GM23338 (cell line): Measurements from ENCODE around the gene ALG9. TPM values are rescaled to one million over a fixed set of nuclear protein-coding genes. Genes with fewer than 3 reads are reported as not detected.

Experiments
- ATAC-seq: fragments of 200-7000 bp; cut with Tn5 transposase; 3 replicates; pipeline ENCODE4 v1.9.1; 2020
- DNase-seq: peaks from one replicate; pipeline ENCODE4 v3.0.0-alpha.2; 2015; ENCODE audit warnings: low spot score
- H2AFZ ChIP-seq: fragments of 200-600 bp; sonication (generic); 2 replicates; pipeline ENCODE4 v1.8.0; 2016; ENCODE audit warnings: antibody characterized with exemption, mild to moderate bottlenecking, moderate library complexity
- H3F3A ChIP-seq: fragments of 200-600 bp; sonication (generic); replicated peaks from 2 replicates; pipeline ENCODE4 v1.8.0; 2017; ENCODE audit warnings: antibody characterized with exemption, mixed run types, low read depth
- H3K27ac ChIP-seq: fragments of 200-600 bp; sonication (generic); 2 replicates; pipeline ENCODE4 v1.6.1; 2016; ENCODE audit warnings: low read depth
- H3K27me3 ChIP-seq: fragments of 200-600 bp; sonication (generic); 2 replicates; pipeline ENCODE4 v1.8.0; 2016; ENCODE audit warnings: mild to moderate bottlenecking, mixed run types, moderate library complexity; ENCODE audit not compliant: insufficient read depth
- H3K36me3 ChIP-seq: fragments of 200-600 bp; sonication (generic); 2 replicates; pipeline ENCODE4 v1.8.0; 2016; ENCODE audit warnings: mild to moderate bottlenecking; ENCODE audit not compliant: insufficient read depth
- H3K4me1 ChIP-seq: fragments of 200-600 bp; sonication (generic); 2 replicates; pipeline ENCODE4 v1.8.0; 2016; ENCODE audit warnings: mild to moderate bottlenecking, moderate library complexity; ENCODE audit not compliant: insufficient read depth
- H3K4me2 ChIP-seq: fragments of 200-600 bp; sonication (generic); 2 replicates; pipeline ENCODE4 v1.7.1; 2017; ENCODE audit warnings: mixed run types
- H3K4me3 ChIP-seq: fragments of 200-600 bp; sonication (generic); 2 replicates; pipeline ENCODE4 v1.6.1; 2016; ENCODE audit warnings: mixed run types
- H3K79me2 ChIP-seq: fragments of 200-600 bp; sonication (generic); replicated peaks from 2 replicates; pipeline ENCODE4 v1.8.0; 2017; ENCODE audit warnings: mild to moderate bottlenecking; ENCODE audit not compliant: insufficient read depth
- H3K9me2 ChIP-seq: fragments of 200-600 bp; sonication (generic); 2 replicates; pipeline ENCODE4 v1.8.0; 2017; ENCODE audit not compliant: insufficient read depth
- H4K20me1 ChIP-seq: fragments of 200-600 bp; sonication (generic); replicated peaks from 2 replicates; pipeline ENCODE4 v1.8.0; 2017; ENCODE audit warnings: mild to moderate bottlenecking; ENCODE audit not compliant: insufficient read depth
- H3K27ac Mint-ChIP-seq: 2 replicates; pipeline ENCODE4 v1.8.0; 2020; ENCODE audit warnings: inconsistent platforms, mild to moderate bottlenecking, moderate library complexity, mixed read lengths
- H3K27me3 Mint-ChIP-seq: 3 replicates; pipeline ENCODE4 v1.8.0; 2022; ENCODE audit warnings: low read depth, mild to moderate bottlenecking, moderate library complexity, mixed read lengths, inconsistent platforms; ENCODE audit not compliant: insufficient read depth, poor library complexity
- H3K36me3 Mint-ChIP-seq: 3 replicates; pipeline ENCODE4 v1.8.0; 2021; ENCODE audit warnings: low read depth, mild to moderate bottlenecking, inconsistent platforms, moderate library complexity, mixed read lengths
- H3K4me1 Mint-ChIP-seq: 3 replicates; pipeline ENCODE4 v1.8.0; 2020; ENCODE audit warnings: mild to moderate bottlenecking, inconsistent platforms, mixed read lengths
- H3K4me3 Mint-ChIP-seq: 3 replicates; pipeline ENCODE4 v1.8.0; 2021; ENCODE audit warnings: moderate library complexity, mild to moderate bottlenecking, inconsistent platforms, mixed read lengths
- H3K9me3 Mint-ChIP-seq: 3 replicates; pipeline ENCODE4 v1.8.0; 2020; ENCODE audit warnings: moderate library complexity, mild to moderate bottlenecking, inconsistent platforms, mixed read lengths
- CREB1 ChIP-seq: fragments of 250-450 bp; sonication (Bioruptor Pico); IDR thresholded peaks from 2 replicates; pipeline ENCODE4 v1.5.0; 2020; ENCODE audit warnings: low read depth, mild to moderate bottlenecking, moderate library complexity
- CTCF ChIP-seq, 2 experiments: fragments of 200-600 bp in 1 of 2; sonication (generic) in 1 of 2; conservative IDR thresholded peaks; 2 replicates each; pipeline versions ENCODE4 v1.5.1 to v1.6.1; 2016 to 2017; ENCODE audit warnings: antibody characterized with exemption in 2 of 2, low read depth in 2 of 2, mild to moderate bottlenecking in 2 of 2, moderate library complexity in 1 of 2
- ETS1 ChIP-seq: IDR thresholded peaks from 2 replicates; pipeline ENCODE4 v1.6.1; 2016; ENCODE audit warnings: antibody characterized with exemption
- EZH2 ChIP-seq: fragments of 200-600 bp; sonication (generic); IDR thresholded peaks from one replicate; pipeline ENCODE4 v1.8.0; 2017; ENCODE audit warnings: antibody characterized with exemption, mild to moderate bottlenecking, low read depth; ENCODE audit not compliant: unreplicated experiment
- EZH2phosphoT487 ChIP-seq: fragments of 200-600 bp; sonication (generic); IDR thresholded peaks from one replicate; pipeline ENCODE4 v1.8.1; 2018; ENCODE audit warnings: antibody characterized with exemption; ENCODE audit not compliant: unreplicated experiment
- JUNB ChIP-seq: IDR thresholded peaks from one replicate; pipeline ENCODE4 v1.6.1; 2016; ENCODE audit warnings: antibody characterized with exemption; ENCODE audit not compliant: unreplicated experiment
- NANOG ChIP-seq: IDR thresholded peaks from 2 replicates; pipeline ENCODE4 v1.6.1; 2016; ENCODE audit warnings: antibody characterized with exemption, borderline replicate concordance
- POLR2AphosphoS5 ChIP-seq: IDR thresholded peaks from 2 replicates; pipeline ENCODE4 v1.6.1; 2016; ENCODE audit warnings: antibody characterized with exemption, low read depth
- REST ChIP-seq: IDR thresholded peaks from one replicate; pipeline ENCODE4 v1.6.1; 2018; ENCODE audit warnings: antibody characterized with exemption; ENCODE audit not compliant: unreplicated experiment
- STAT1 ChIP-seq: IDR thresholded peaks from one replicate; pipeline ENCODE4 v1.6.1; 2016; ENCODE audit warnings: antibody characterized with exemption; ENCODE audit not compliant: unreplicated experiment
- ZNF114 ChIP-seq: fragments of 250-450 bp; sonication (Bioruptor Pico); IDR thresholded peaks from 2 replicates; pipeline ENCODE4 v1.5.0; 2020; ENCODE audit warnings: mild to moderate bottlenecking, moderate library complexity
- ZNF331 ChIP-seq: fragments of 250-450 bp; sonication (Bioruptor Pico); IDR thresholded peaks from 2 replicates; pipeline ENCODE4 v1.5.0; 2020; ENCODE audit warnings: low read depth, mild to moderate bottlenecking, moderate library complexity
- ZNF462 ChIP-seq: fragments of 250-450 bp; sonication (Bioruptor Pico); IDR thresholded peaks from 2 replicates; pipeline ENCODE4 v1.5.0; 2020; ENCODE audit warnings: mild to moderate bottlenecking, moderate library complexity
- polyA plus RNA-seq: library from polyadenylated mRNA; unstranded; fragments of >200 nt; fragmentation: Nextera tagmentation; extraction: Ambion mirVana; gene quantifications from 2 replicates; pipeline ENCODE4 v1.2.1, GENCODE V29; 2016
- total RNA-seq: library from RNA; depleted of rRNA; stranded (reverse); fragments of >200 nt; shearing (Covaris generic); gene quantifications from 2 replicates; pipeline ENCODE4 v1.2.3, GENCODE V29; 2014

ALG9 gene
- total and polyA plus RNA-seq, 2 experiments from 2014 or later = 25.4 to 31.1 TPM

- H3K36me3 ChIP-seq = no peaks in the 10 kb centered on the region
- H3K9me2 ChIP-seq = no peaks in the 10 kb centered on the region
- H3K79me2 ChIP-seq = no peaks in the 10 kb centered on the region
- Mint-ChIP-seq H3K36me3 (peaks cover 4% of the 10 kb centered on the region; the same call in 1 of the 3 replicates), H3K27me3 (no peaks in the 10 kb centered on the region), H3K9me3 (no peaks in the 10 kb centered on the region), H3K4me3 (no peak overlapping the region), H3K27ac (no peak overlapping the region), H3K4me1 (peaks cover 15% of the 10 kb centered on the region; the same call in 2 of the 3 replicates)
- H3K4me1 ChIP-seq = peaks cover 5% of the 10 kb centered on the region; the same call in 1 of the 2 replicates
- H3K27me3 ChIP-seq = no peaks in the 10 kb centered on the region
- no peak overlapping the region for H2AFZ ChIP-seq
- DNase-seq = no peak
- no peak overlapping the region for H3K4me2 ChIP-seq
- no peak overlapping the region for H3K4me3 ChIP-seq
- no peak for ATAC-seq
- no peak overlapping the region for H3K27ac ChIP-seq
- TF ChIP-seq REST = no peak
- TF ChIP-seq NANOG = no peak
- no peak for TF ChIP-seq ZNF331 (CRISPR knock-in tag)
- no peak for TF ChIP-seq ZNF462
- TF ChIP-seq EZH2phosphoT487 = no peak
- no peak for TF ChIP-seq STAT1
- no peak for TF ChIP-seq JUNB
- no peak for TF ChIP-seq CTCF (conservative IDR thresholded peaks at IDR 0.05; ENCODE audit: low read depth in 2 of 2)
- no peak for TF ChIP-seq ETS1
- TF ChIP-seq POLR2AphosphoS5 = no peak
- no peak for TF ChIP-seq EZH2
- TF ChIP-seq ZNF114 (CRISPR knock-in tag) = no peak
- no peak for TF ChIP-seq CREB1 (CRISPR knock-in tag)
- no peaks in the 10 kb centered on the region for H4K20me1 ChIP-seq
- no peaks in the 10 kb centered on the region for H3F3A ChIP-seq
These were observed 34.0 kb downstream of the ALG9 start for GRCh38 chr11:111837366-111837891.
